Measurements from ENCODE around the gene PHYHIPL.

DNA sequence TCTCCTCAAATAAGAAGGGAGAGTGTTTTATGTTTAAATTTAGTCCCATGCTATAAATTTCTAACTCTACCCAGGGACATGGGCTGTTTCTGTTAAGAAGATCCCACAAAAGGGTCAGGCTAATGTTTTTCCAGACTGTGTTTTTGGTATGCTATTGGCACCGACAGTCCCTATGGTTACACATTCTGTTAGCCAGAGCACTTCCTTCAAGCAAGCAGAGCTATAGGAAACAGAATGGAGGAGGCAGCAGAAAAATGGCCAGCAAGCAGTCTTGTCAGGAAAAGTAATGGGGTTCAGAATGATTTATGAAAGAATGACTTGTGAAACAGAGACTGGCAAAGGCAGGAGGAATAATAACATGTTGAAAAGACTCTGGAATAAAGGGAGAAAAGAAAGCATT is 44.8 kb upstream of the PHYHIPL start:
- no peak for TF ChIP-seq CTCF (IDR thresholded peaks at IDR 0.05)
- no peak for TF ChIP-seq POLR2A (IDR thresholded peaks at IDR 0.05)

All from heart left ventricle (tissue), 13 donors.